HG03439 (cell line): ENCODE results near the gene NLRX1.
"Not testable (repeated sequence)": the region's sequence is repeated elsewhere in the genome, so short reads cannot be mapped to it uniquely, and the experiment has no call there.

Source experiments
- ATAC-seq: cut with Tn5 transposase; IDR thresholded peaks from one replicate; pipeline ENCODE4 v1.9.1; 2021; ENCODE audit warnings: mild to moderate bottlenecking, moderate library complexity; ENCODE audit not compliant: unreplicated experiment

NLRX1 gene

DNA sequence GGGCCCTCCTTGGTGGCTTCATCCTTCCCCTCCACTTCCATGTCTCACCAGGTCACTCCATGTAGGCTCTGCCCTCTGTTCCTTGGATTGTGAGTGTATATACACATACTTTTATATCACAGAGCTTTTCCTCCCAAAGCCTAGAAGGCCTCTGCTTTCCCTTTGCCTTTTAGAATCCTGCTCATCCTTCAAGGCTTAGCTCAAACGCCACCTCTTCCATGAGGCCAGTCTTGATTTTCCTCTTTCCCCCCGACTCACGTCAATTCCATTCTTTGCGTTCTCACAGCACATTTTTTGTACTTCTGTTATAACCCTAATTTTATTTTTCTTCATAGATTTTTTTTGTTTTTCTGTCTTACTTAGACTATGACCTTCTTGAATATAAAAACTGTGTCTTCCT lies 15.9 kb upstream of the NLRX1 start:
- no peak for ATAC-seq

DNA sequence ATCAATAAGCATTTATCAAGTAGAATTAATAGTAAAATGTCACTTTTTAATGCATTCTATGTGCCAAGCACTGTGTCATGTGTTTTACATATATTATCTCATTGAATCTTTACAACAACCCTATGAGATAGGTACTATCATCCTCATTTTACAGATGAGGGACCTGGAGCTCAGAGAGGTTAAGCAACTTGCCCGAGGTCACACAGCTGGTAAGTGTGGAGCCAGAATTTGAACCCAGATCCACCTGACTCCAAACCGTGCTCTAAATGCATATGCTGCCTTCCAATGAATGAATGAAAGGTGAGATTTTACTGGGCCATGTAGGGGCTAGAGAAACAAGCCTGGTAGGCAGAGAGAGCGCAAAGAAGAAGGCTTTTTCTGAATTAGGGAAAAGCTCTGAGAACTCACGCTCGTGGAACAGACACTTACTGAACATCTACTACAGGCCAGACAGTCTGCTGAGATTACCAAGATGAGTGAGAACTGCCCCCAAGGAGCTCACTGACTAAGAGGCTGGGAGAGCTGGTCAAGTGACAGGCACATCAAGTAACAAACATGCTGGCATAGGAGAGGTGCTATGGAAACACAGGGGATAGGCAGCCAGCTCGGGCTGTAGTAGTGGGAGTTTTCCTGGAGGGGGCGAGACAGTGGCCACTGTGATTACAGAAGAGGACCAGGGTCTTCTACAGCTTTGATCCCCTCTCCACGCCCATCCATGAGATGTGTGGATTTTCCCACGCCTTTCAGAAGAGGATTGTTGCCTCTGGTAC lies 15.3 kb upstream of the NLRX1 start:
- no peak for ATAC-seq

DNA sequence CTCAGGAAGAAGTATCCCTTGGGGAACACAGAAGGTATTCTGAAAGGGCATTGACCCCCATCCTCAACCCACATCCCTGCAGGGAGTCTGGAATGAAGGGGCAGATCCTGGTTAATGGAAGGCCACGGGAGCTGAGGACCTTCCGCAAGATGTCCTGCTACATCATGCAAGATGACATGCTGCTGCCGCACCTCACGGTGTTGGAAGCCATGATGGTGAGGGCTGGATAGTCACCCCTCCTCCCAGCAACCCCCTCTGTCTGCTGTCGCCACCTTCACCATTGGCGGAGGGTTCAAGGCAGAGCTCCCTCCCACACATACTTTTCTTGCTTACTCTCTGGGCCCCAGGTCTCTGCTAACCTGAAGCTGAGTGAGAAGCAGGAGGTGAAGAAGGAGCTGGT lies 14.3 kb upstream of the NLRX1 start:
- no peak for ATAC-seq

DNA sequence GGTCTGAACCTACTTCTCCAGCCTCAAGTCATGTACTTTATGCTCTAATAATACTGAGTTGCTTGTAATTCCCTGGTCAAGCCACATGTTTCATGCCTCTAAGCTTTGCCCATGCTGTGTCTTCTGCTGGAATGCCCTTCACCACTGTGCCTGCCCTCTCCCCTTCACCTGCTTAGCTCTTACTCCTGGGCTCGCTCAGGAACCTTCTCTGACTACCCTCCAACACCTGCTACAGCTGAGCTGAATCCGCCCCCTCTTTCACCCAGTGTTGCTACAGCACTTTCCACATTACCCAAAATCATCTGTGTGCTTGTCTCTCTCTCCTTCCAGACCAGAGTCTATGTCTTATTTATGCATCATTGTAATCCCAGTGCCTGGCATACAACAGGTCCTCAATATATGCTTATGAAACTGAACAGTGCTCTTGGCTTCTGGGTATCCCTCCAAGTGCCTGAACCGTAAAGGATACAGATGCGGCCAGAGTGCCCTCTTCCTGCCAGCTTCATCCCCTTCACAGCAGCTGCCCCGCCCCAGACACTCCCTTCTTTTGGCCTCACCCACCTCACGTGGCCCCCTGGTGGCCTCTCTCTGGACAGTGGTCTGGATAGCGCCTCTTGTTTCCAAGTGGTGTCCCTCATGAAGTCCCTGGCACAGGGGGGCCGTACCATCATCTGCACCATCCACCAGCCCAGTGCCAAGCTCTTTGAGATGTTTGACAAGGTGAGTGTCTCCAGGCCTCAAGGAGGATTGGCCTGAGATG lies 12.6 kb upstream of the NLRX1 start:
- no peak for ATAC-seq

DNA sequence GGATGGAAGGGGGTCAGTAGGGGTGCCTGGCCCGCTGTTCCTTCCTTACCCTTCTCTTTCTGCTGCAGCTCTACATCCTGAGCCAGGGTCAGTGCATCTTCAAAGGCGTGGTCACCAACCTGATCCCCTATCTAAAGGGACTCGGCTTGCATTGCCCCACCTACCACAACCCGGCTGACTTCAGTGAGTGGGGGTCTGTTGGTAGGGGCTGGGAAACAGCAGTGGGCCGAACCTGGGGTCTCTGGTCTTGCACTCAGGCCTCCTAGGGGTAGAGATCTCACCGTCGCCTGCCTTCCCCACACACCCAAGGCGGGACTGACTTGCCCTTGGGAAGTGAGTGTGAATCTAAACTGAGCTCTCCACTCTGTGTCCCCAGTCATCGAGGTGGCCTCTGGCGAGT lies 12.0 kb upstream of the NLRX1 start:
- ATAC-seq = no peak

DNA sequence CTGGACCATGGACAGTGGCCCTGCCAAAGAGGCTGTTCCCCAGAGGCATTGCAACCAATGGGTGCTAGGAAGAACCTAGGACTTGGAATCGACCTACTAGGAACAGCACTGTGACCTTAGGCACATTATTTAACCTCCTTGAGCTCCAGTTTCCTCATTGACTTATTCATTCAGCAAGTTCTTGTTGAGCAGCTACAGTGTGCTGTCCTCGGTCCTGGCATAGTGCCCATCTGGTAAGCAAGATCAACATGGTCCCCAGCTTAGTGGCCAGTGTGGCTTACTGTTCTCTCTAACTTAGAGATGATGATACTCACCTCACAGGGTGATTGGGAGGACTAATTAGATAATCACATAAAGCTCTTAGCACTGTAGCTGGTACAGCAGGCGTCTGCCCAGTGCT lies 11.5 kb upstream of the NLRX1 start:
- no peak for ATAC-seq

DNA sequence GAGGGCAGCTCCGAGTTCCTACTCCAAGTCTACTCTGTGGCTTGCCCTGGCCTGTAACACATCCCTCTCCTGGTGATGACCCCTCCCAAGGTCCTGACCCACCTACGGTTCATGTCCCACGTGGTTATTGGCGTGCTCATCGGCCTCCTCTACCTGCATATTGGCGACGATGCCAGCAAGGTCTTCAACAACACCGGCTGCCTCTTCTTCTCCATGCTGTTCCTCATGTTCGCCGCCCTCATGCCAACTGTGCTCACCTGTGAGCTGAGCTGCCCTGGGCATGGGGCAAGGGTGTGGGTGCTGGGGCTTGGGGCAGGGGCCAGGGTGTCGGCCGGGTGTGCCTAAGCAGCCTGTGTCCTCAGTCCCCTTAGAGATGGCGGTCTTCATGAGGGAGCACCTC lies 10.1 kb upstream of the NLRX1 start:
- no peak for ATAC-seq

DNA sequence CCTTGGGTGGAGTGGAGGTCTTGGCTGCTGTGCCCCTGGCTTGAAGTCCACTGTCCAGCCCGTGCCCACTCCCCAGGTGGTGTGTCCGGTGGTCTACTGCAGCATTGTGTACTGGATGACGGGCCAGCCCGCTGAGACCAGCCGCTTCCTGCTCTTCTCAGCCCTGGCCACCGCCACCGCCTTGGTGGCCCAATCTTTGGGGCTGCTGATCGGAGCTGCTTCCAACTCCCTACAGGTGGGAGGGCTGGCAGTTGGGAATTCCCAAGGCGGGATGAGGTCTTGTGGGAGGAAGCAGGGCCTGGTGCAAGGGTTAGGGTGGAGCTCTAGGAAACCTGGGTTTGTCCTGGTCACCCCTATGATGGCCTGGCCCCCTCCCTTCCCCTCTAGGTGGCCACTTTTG lies 8.4 kb upstream of the NLRX1 start:
- no peak for ATAC-seq

DNA sequence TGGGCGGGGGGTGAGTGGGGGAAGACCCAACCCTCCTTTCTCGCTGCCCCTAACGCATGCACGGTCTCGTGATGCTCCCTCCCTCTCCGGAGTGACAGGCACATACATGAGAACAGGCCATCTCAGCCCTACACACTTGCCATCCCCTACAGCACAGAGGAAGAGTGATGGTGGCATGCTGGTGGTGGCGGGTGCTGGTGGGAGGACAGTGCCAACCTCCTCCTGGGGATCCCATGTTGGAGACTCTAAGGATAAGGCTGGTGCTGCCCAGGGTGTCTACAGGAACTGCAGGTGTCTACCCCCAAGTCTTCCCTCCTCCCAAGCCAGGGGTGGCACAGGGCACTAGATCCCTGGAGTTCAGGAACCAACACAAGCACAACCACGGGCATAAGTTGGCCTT lies 6.7 kb upstream of the NLRX1 start:
- no peak for ATAC-seq

DNA sequence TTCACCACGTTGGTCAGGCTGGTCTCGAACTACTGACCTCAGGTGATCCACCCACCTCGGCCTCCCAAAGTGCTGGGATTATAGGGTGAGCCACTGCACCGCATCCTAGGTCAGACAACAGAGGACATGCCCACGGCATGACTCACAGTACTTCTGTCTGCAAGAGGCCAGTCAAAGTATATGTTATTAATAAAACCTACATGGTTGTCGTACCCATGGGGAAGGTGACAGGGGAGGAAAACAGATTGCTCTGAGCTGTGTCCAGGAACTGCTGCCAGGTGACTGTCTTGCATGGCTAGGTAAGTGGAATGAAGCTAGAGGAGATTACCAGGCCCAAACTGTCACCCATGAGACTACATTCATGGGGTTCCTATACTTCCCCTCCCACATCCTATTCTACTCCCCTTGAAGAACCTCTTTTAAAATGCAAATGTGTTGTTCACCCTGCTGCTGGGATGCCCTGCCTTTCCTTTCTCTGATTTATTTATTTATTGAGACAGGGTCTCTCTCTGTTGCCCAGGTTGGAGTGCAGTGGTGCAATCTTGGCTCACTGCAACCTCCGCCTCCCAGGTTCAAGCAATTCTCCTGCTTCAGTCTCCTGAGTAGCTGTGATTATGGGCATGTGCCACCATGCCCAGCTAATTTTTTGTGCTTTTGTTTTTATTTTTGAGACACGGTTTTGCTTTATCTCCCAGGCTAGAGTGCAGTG lies 2.0 kb upstream of the NLRX1 start:
- ATAC-seq = no peak

DNA sequence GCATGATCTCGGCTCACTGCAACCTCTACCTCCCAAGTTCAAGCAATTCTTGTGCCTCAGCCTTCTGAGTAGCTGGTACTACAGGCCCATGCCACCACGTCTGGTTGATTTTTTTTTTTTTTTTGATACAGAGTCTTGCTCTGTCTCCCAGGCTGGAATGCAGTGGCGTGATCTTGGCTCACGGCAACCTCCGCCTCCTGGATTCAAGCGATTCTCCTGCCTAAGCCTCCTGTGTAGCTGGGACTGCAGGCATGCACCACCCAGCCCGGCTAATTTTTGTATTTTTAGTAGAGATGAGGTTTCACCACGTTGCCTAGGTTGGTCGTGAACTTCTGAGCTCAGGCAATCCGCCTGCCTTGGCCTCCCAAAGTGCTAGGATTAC lies 1.5 kb upstream of the NLRX1 start:
- ATAC-seq = not testable (repeated sequence)

DNA sequence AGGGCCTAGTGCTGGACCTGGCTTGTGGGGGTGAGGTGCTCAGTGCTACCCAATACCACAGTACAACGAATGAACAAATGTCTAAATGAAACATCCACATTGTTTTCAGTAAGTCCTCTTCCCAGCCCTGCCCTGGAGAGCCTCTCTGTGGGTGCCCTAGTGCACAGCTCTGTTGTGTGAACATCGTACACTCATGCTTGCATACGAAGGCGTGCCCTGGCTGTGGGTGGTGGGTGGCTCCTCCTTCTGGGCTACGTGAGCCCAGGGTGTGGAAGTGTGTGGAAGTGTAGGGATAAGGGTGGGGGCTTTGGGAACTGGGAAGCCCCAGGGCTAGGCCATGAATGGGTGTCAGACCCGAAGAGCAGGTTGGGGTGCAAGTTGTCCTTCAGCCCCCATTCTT lies 592 bp upstream of the NLRX1 start:
- ATAC-seq = no peak

DNA sequence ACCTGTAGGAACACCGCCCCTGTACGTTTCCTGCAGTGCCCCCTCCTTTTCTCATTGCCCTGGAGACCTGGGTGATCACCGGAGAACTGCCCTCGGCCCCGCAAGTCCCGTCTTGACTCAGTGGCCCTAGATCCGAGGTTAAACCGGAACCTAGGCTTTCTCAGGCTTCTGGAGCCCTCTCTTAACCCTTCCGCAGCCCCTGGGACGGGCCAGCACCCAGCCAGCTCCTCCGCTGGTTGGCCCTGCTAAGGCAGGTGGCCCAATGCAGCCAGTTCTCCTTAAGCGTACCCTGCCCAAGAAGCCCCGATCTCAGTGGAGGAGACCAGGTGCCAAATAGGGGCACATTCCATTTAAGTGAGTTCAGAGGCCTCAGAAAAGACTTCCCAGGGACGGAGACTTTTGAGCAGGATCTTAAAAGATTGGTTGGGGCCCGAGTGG lies 776 bp downstream of the NLRX1 start:
- peak; percentile 17 for ATAC-seq

DNA sequence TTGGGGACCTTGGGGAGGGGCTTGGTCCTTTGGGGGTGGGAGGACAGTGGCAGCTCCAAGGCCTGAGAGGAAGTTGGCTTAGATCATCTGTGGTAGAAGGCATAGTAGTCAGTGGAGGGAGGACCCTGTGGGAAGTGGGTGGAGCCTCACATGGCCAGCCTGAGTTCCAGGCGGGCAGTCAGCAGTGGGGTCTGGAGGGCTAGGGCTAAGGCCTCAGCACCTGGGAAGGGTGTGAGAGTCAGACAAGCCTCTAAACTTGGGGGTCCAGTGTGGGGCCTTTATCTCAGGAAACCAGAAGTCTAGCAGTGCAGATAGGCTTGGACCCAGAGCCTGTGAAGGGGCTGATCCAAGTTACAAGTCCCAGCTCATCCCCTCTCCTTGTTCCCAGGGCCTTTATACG lies 4.0 kb downstream of the NLRX1 start:
- no peak for ATAC-seq

DNA sequence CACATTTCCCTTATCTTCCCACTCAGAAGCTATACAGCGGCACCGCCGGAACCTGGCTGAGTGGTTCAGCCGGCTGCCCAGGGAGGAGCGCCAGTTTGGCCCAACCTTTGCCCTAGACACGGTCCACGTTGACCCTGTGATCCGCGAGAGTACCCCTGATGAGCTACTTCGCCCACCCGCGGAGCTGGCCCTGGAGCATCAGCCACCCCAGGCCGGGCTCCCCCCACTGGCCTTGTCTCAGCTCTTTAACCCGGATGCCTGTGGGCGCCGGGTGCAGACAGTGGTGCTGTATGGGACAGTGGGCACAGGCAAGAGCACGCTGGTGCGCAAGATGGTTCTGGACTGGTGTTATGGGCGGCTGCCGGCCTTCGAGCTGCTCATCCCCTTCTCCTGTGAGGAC lies 4.9 kb downstream of the NLRX1 start:
- no peak for ATAC-seq

DNA sequence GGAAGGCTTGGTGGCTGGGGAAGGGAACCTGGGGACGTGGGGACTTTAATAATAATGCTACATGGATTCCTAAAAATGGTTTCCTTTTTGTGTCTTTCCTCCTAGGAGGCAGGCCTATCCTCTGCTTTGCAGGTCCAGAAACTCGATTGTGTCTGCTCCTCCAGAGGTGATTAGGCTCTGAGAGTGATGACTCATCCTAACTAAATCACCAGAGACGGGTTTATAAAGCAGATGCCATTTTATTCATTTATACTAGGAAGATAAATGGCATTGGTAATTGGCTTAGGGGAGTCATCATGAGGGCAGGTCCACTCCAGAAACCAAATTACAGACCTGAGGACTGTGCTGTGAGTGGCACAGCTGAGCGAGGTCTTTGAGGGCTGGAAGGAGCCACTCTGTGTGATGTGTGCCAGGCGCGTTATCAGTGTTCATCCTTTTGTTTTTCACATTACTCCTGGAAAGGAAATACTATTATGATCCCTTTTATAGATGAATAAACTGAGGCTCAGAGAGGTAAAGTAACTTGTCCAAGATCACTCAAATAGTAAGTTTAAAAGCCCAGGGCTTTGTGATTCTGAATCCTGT lies 7.1 kb downstream of the NLRX1 start:
- no peak for ATAC-seq

DNA sequence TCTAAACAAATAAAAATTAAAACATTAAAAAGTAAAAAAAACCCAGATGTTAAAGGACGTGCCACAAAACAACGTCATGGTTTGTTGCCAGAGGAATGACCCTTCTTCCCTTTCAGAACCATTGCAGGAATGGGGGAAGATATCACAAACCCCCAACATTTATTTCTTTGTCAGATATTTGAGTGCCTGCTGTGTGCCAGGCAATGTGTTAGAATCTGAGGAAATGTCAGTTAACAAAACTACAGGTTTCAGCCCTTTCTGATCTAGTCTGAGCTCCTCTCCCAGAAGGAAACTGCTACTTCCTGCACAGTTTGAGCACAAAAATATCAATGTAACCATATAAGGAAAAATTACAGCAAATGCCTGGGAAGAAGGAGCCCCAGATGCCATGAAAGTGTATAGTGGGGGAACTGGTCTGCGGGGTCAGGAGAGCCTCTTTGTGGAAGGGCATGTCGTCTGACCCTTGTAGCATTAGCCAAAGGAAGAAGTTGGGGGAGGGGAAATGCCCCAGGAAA lies 9.7 kb downstream of the NLRX1 start:
- no peak for ATAC-seq

DNA sequence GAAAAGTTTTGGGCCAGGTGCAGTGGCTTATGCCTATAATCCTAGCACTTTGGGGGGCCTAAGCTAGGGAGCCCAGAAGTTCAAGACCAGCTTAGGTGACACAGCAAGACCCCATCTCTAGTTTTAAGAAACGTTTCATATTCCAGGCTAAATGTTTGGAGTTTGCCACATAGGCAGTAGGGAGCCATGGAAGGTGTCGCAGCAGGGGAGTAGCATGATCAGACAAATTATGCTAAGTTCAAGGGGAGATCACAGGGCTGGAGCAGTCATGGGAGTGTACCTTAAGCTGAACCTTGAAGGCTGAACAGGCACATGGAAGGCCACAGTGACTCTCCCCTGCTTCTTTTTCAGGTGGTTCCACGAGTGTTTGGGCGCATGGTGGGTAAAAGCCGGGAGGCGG lies 10.8 kb downstream of the NLRX1 start:
- ATAC-seq = no peak

DNA sequence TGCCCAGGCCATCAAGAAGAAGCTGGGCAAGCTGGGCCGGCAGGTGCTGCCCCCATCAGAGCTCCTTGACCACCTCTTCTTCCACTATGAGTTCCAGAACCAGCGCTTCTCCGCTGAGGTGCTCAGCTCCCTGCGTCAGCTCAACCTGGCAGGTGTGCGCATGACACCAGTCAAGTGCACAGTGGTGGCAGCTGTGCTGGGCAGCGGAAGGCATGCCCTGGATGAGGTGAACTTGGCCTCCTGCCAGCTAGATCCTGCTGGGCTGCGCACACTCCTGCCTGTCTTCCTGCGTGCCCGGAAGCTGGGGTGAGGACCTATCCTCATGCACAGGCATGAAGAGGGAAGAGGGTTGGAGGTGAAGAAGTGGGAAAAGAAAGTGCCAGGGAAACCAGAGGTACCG lies 11.5 kb downstream of the NLRX1 start:
- ATAC-seq = no peak

DNA sequence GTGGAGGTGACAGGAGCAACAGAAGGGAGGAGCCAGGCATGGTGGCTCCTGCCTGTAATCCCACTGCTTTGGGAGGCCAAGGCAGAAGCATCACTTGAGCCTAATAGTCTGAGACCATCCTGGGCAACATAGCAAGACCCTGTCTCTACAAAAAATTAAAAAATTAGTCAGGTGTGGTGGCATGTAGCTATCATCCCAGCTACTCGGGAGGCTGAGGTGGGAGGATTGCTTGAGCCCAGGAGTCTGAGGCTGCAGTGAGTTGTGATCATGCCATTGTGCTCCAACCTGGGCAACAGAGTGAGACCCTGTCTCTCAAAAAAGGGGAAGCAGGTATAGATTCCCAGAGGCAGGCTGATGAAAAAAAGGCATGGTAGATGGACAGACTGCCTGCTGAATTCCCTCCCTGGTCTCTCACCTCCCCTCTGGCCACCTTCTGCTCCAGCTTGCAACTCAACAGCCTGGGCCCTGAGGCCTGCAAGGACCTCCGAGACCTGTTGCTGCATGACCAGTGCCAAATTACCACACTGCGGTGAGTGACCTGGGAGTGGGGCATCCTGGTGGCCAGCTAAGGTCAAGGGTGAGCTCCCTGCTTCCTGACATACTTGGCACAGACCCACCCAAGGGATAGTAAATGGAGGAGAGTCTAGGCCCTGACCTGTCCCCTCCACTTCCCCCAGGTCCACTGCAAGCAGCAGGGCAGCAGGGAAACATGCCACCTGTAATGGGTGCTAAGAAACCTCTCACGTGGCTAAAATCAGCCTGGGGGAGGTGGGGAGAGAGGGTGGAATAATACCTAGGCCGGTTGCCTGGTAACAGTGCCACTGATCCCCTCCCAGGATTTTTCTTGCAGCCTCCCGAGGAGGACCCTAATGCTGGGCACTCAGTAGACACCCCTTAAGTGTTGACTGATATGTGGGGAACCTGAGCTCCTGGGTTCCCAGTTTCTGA lies 12.5 kb downstream of the NLRX1 start:
- ATAC-seq = no peak
